Measurements from ENCODE around the gene TBX2.
A peak's percentile ranks its signal among the peaks of the same experiment; 100 is the strongest.

The TBX2 gene

DNA sequence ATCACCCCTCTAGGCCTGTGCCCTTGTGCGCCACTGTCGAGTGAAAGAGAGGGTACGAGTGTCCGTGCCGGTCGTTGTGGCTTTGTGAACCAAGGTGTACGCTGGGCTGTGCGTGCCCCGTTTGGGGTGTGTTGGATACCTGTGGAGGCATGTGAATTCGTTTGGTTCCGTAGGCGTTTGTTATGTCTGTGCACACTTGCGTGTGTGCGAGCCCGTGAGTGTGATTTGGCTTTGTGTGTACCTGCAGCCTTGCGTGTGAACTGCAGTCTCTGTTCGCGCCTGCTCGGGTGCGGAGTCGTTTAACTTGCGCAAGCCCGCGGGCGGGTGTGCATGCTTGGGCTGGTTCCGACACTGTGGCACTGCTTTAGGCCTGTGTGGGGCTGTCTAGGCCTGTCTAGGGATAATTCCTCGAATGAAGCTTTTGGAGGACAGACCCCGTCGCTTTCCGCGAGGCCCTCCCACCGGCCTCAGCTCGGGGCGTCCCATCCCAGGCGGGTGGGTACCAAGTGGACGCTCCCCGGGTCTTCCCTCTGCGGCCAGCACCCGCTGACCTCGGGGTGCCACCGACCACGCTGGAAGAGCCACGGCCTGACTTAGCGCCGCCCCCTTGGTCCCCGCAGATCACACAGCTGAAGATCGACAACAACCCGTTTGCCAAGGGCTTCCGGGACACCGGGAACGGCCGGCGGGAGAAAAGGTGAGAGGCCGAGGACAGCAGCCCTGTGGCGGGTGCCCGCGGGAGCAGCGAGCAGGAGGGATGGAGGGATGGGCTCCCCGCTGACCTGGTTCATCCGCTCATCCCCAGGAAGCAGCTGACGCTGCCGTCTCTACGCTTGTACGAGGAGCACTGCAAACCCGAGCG lies 4.4 kb downstream of the TBX2 start:
- DNase-seq, result no peak

DNA sequence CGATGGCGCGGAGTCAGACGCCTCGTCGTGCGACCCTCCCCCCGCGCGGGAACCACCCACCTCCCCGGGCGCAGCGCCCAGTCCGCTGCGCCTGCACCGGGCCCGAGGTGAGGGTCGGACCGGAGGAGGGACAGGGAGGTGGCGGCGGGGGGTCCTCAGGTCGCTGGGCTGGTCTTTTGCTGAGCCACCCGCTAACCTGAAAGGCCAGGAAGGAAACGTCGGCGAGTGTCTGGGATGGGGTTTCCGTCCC lies 4.9 kb downstream of the TBX2 start:
- no peak for DNase-seq

GRCh38 chr17:61404913-61405685 lies 5.5 kb downstream of the TBX2 start:
- DNase-seq, result no peak

DNA sequence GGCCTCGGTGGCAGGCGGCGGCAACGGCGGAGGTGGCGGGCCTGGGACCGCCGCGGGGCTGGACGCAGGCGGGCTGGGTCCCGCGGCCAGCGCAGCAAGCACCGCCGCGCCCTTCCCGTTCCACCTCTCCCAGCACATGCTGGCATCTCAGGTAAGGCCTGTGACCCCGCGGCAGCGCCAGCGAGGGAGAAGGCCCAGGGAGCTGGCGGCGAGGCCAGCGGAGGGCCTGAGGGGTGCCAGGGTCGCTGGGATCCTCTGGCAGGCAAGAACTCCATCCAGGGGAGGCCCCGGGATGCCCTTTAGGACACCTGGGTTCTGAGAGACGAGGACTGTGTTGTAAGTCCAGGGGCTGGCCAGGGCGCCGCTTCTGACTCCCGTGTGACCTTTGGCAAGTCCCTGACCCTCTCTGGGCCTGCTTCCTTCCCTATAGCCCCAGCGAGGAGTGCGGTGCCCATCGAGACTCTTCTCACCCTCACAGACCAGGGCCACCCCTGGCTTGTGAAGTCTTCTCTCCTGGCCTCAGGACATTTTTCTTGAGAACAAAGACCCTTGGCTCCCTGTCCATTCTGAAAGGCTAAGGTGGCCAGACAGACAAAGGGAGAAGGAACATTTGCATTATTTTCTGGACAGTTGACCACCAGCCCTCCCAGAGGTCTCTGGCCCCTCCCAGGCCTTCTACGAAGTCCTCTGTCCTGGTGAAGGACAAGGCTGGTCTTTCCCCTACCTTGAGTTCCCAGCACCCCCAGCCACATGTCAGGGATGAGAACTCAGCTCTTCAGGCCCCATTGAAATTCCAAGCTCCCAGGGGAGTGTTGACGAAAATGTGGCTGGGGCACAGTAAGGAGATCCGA lies 6.3 kb downstream of the TBX2 start:
- DNase-seq, result no peak

GRCh38 chr17:61406537-61406845 lies 6.8 kb downstream of the TBX2 start:
- no peak for DNase-seq

- no peak for DNase-seq
Measured at GRCh38 chr17:61406971-61407911, 7.6 kb downstream of the TBX2 start.

DNA sequence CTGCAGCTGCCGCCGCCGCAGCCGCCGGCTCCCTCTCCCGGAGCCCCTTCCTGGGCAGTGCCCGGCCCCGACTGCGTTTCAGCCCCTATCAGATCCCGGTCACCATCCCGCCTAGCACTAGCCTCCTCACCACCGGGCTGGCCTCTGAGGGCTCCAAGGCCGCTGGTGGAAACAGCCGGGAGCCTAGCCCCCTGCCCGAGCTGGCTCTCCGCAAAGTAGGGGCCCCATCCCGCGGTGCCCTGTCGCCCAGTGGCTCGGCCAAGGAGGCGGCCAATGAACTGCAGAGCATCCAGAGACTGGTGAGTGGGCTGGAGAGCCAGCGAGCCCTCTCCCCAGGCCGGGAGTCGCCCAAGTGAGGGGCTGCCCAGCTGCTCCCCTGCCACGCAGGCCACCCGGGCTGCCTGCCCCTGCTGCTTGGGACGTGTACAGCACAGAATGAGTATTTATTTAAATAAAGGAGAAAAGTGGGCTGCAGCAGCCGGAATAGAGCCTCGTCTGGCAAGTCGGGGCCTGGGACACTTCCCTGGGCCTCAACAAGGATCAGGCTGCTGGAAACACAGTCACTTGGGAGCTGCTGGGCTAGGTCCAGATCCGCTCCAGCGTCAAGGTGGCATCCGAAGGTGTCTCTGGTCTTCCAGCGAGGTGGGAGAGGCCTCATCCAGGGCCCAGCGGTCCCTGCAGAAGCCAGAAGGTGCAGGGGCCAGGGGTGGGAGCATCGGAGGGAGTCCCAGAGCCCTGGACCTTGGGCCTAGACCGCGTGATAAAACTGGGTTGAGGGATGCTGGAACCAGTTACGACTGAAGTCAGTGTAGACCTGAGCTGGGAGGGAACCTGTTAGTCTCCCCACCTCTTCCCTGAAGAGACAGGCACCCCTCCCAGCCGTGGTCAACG lies 8.8 kb downstream of the TBX2 start:
- no peak for DNase-seq

- peak; percentile 29 for DNase-seq
Measured at GRCh38 chr17:61409301-61410112, 9.9 kb downstream of the TBX2 start.

DNA sequence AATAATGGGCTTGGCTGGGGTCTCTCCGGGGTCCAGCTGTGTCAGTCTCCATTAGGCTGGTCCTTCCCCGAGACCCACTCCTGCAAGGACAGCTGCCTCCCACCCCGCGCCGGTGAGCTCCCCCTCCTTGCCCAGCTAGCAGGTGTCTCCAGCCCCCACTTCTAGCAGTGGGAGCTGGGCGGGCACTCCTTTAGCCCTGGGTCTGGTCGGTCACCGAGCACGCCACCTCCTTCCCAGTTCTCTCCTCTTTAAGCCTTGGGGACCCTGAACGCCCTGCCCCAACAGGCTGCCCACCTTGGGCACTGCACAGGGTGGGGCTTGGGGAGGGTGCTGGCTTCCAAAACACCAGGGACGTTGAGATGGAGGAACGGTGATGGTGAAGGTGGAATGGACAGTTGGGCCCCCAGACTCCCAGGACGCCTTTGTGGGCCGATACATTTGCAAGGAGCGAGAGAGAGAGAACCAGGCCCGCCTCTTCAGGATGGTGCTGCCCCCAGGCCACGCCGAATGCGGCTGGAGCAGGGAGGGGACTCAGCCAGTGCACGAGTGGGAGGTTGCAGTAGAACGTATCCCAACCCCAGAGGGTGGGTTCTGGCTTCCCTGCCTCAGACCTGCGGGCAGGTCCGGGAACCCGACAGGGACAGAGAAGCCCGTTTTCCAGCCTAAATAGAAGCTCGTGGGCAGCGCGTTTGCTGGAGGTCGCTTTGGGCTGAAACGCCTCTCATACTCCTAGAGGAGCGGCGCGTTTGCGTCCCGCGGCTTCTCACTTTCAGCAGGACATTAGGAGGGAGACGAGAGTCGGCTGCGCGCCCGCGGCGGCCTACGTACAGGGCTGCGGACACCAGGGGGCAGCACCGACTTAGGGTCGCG lies 10.7 kb downstream of the TBX2 start:
- peak; percentile 70 for DNase-seq

DNA sequence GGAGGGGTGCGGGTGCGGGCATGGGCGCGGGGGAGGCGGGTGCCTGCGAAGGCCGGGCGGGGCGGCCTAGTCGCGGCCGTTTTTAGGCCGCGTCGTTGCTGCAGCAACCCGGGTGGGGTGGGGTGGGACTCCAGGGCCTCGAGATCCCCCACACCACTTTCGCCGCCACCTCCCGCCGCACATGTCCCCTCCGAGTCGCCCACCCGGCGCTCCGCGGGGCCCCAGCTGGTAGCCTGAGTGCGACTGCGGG lies 11.3 kb downstream of the TBX2 start:
- no peak for DNase-seq

- DNase-seq, result peak; percentile 15
Measured at GRCh38 chr17:61411261-61412142, 11.9 kb downstream of the TBX2 start.

GRCh38 chr17:61412143-61412859 lies 12.7 kb downstream of the TBX2 start:
- DNase-seq, result peak; percentile 70

- DNase-seq, result peak; percentile 15
Measured at GRCh38 chr17:61412860-61413660, 13.4 kb downstream of the TBX2 start.

DNA sequence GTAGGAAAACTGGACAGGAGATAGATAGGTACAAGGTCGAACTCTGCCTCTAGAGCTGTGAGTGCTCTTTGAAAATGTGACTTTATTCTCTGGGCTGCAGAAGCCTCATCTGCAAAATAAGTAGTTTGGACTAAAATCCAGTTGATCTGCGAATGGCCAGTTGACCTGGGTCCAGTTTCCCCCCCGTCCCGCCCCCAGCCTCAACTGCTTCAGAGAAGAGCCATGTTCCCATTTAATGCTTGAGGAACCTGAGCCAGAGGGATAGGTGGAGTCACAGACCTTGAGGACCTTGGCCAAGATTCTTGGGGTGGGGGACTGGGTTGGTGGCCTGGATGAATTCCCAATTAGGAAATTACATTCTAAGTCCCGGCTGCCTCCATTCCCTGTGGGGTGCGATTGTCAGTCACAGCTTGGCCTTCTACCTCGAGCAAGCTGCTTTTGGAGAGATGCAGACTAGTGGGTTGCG lies 14.1 kb downstream of the TBX2 start:
- DNase-seq, result no peak

DNA sequence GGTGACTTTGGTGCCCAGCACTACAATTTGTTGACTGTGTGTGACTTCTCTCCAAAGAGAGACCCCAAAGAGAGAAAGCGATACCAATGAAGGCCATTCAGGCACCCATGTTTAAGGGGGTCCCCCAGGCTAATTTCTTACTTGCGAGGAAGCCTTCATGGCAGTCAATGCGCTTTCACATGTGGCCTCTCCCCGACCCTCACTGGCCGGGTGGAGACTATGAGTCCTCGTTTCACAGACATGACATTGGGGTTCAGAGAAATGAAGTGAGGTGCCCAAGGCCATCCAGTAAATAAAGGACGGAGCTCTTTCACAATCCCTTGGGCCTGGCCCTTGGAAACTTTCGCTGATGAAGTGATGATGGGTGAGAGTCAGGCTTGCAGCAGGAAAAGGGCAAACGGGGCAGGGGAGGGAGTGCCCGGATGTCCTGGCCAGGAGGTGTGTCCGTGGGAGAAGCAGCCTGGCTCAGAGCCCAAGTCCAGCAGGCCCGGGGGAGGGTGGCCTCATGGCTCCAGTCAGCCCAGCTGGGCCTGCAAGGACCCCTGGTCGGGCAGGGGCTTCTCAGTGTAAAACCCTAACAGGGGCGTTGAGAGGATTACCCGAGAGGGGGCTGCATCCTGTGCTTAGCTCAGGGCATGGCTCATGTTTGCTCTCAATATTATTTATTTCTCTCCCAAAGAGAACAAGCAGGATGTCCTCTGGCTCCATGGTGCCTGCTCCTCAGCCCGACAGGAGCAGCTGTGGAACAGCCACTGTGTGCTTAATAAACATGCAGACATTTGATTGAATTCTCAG lies 14.7 kb downstream of the TBX2 start:
- no peak for DNase-seq

- DNase-seq, result no peak
Measured at GRCh38 chr17:61414936-61415251, 15.3 kb downstream of the TBX2 start.
